ENCODE data around the gene EIF2D. TPM values are rescaled to one million over a fixed set of nuclear protein-coding genes. Genes with fewer than 3 reads are reported as not detected.
A peak's percentile ranks its signal among the peaks of the same experiment; 100 is the strongest.

EIF2D gene
- total and polyA plus RNA-seq, 9 of the 15 experiments (the other 6 are each of a cell fraction or from before 2014, with no cell fraction given), result 81.1 to 138 (median 93.9) TPM

DNA sequence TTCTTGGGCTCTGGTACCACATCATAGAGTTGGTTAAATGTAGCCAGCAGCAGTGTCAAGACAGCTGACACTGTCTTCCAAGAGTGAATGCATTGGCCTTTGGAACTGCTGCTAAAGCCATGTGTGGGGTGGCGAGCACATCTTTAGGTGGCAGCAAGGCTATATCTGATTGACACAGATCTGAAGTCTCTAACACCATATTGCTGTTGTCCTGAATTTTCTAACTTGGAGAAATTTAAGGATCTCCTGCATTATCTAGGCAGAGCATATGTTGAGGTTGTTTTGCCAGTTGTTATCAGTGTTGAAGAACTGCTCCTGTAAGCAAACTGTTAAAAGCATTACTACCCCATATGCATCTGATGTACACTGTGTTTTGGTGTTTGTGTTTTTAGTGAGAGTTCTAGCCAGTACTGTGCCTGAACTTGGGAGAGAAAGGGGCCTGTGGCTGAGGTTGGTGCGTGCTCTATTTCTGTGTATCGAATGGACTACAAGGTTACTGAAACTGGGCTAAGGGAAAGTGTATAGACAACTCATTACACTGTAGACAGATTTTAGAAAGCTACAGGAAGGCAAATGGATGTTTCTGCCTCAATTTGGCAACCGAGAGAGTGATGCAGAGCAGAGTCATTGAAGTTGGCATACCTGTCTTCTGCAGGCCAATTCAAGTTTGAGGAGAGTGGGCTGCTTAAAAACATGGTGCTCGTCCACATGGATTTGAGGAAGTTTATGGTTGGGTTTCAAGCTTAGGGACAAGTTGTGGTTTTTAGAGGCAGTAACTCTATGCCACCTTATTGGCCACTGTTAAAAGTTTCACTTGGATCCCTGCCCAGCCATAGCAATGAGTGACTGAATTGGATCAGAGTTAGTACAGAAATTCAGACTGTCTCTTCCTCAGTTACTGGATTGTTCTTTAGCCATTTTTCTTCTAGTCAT is 40.0 kb upstream of the EIF2D start (continued):
- no peak for TF ChIP-seq RBM34 (IDR thresholded peaks at IDR 0.05; ENCODE audit: borderline replicate concordance, insufficient read depth, low read length)
- no peak for TF ChIP-seq ZFP1 (CRISPR knock-in tag; IDR thresholded peaks at IDR 0.05)
- no peak for TF ChIP-seq CBX2 (IDR thresholded peaks at IDR 0.05; ENCODE audit: insufficient read depth, low read length, poor library complexity, severe bottlenecking)
- TF ChIP-seq, protein P1, sequence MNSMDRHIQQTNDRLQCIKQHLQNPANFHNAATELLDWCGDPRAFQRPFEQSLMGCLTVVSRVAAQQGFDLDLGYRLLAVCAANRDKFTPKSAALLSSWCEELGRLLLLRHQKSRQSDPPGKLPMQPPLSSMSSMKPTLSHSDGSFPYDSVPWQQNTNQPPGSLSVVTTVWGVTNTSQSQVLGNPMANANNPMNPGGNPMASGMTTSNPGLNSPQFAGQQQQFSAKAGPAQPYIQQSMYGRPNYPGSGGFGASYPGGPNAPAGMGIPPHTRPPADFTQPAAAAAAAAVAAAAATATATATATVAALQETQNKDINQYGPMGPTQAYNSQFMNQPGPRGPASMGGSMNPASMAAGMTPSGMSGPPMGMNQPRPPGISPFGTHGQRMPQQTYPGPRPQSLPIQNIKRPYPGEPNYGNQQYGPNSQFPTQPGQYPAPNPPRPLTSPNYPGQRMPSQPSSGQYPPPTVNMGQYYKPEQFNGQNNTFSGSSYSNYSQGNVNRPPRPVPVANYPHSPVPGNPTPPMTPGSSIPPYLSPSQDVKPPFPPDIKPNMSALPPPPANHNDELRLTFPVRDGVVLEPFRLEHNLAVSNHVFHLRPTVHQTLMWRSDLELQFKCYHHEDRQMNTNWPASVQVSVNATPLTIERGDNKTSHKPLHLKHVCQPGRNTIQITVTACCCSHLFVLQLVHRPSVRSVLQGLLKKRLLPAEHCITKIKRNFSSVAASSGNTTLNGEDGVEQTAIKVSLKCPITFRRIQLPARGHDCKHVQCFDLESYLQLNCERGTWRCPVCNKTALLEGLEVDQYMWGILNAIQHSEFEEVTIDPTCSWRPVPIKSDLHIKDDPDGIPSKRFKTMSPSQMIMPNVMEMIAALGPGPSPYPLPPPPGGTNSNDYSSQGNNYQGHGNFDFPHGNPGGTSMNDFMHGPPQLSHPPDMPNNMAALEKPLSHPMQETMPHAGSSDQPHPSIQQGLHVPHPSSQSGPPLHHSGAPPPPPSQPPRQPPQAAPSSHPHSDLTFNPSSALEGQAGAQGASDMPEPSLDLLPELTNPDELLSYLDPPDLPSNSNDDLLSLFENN (IDR thresholded peaks at IDR 0.05; ENCODE audit: low read depth in 2 of 2, low read length in 2 of 2), result peak in 1 of 2 experiments; percentile 89; a peak in 2 of 4 replicates
- TF ChIP-seq ZNF212 (CRISPR knock-in tag; IDR thresholded peaks at IDR 0.05), result no peak
- TF ChIP-seq FOXM1 (IDR thresholded peaks at IDR 0.05; ENCODE audit: low read depth), result peak; percentile 94
- no peak for TF ChIP-seq FOXM1 (CRISPR knock-in tag; IDR thresholded peaks at IDR 0.05; ENCODE audit: low read depth)
- TF ChIP-seq AFF4 (CRISPR knock-in tag; IDR thresholded peaks at IDR 0.05), result no peak
- TF ChIP-seq ZNF780A (CRISPR knock-in tag; IDR thresholded peaks at IDR 0.05), result no peak
- TF ChIP-seq, protein P2, sequence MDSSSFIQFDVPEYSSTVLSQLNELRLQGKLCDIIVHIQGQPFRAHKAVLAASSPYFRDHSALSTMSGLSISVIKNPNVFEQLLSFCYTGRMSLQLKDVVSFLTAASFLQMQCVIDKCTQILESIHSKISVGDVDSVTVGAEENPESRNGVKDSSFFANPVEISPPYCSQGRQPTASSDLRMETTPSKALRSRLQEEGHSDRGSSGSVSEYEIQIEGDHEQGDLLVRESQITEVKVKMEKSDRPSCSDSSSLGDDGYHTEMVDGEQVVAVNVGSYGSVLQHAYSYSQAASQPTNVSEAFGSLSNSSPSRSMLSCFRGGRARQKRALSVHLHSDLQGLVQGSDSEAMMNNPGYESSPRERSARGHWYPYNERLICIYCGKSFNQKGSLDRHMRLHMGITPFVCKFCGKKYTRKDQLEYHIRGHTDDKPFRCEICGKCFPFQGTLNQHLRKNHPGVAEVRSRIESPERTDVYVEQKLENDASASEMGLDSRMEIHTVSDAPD (CRISPR knock-in tag; IDR thresholded peaks at IDR 0.05), result no peak
- TF ChIP-seq ZNF263 (CRISPR knock-in tag; IDR thresholded peaks at IDR 0.05; ENCODE audit: borderline replicate concordance), result peak; percentile 12; the same call in 1 of the 2 replicates
- peak in 1 of 2 experiments; percentile 93; a peak in 2 of 4 replicates for TF ChIP-seq HDAC1 (IDR thresholded peaks at IDR 0.05)
- TF ChIP-seq ZFX (CRISPR knock-in tag; IDR thresholded peaks at IDR 0.05), result peak; percentile 44; the same call in 1 of the 2 replicates
- TF ChIP-seq ZBTB7A (IDR thresholded peaks at IDR 0.05; ENCODE audit: borderline replicate concordance, control insufficient read depth, low read depth, low read length), result no peak
